ACC112 (cell line): ENCODE measurements around the gene FADS2.

Experiments used
- H2AFZ ChIP-seq: fragments of 200-600 bp; sonication (generic); one replicate; pipeline ENCODE4 v1.6.0; 2017; ENCODE audit warnings: antibody characterized with exemption, low read length; ENCODE audit not compliant: unreplicated experiment
- H3K27ac ChIP-seq: fragments of 200-600 bp; sonication (generic); 2 replicates; pipeline ENCODE4 v1.5.1; 2014; ENCODE audit warnings: low read depth, mild to moderate bottlenecking, antibody characterized with exemption, low read length, moderate library complexity
- H3K27me3 ChIP-seq: fragments of 200-600 bp; sonication (generic); 2 replicates; pipeline ENCODE4 v1.6.1; 2014; ENCODE audit warnings: mild to moderate bottlenecking, antibody characterized with exemption, low read length, moderate library complexity, mixed read lengths; ENCODE audit not compliant: insufficient read depth
- H3K36me3 ChIP-seq: fragments of 200-600 bp; sonication (generic); 2 replicates; pipeline ENCODE4 v1.6.1; 2016; ENCODE audit warnings: mild to moderate bottlenecking, antibody characterized with exemption, low read length, moderate library complexity, mixed read lengths; ENCODE audit not compliant: insufficient read depth
- H3K4me1 ChIP-seq: fragments of 200-600 bp; sonication (generic); one replicate; pipeline ENCODE4 v1.6.1; 2016; ENCODE audit warnings: low read length, mixed read lengths; ENCODE audit not compliant: insufficient read depth, unreplicated experiment, control insufficient read depth
- H3K4me3 ChIP-seq: fragments of 200-600 bp; sonication (generic); 2 replicates; pipeline ENCODE4 v1.5.1; 2014; ENCODE audit warnings: mild to moderate bottlenecking, low read depth, low read length
- H3K79me2 ChIP-seq: fragments of 200-600 bp; sonication (generic); one replicate; pipeline ENCODE4 v1.6.0; 2016; ENCODE audit warnings: low read length; ENCODE audit not compliant: control insufficient read depth, unreplicated experiment, insufficient read depth

Gene FADS2

GRCh38 chr11:61811831-61812230 is 16.3 kb upstream of the FADS2 start:
- peaks cover 10% of the 10 kb centered on the region for H3K79me2 ChIP-seq
- H3K36me3 ChIP-seq = peaks cover 50% of the 10 kb centered on the region
- H3K4me3 ChIP-seq = no peak overlapping the region
- H3K4me1 ChIP-seq = no peaks in the 10 kb centered on the region
- no peak overlapping the region for H2AFZ ChIP-seq
- H3K27me3 ChIP-seq = no peaks in the 10 kb centered on the region
- H3K27ac ChIP-seq = no peak overlapping the region

GRCh38 chr11:61812736-61813411 is 15.2 kb upstream of the FADS2 start:
- peaks cover 45% of the 10 kb centered on the region for H3K36me3 ChIP-seq
- no peak overlapping the region for H3K27ac ChIP-seq
- H3K79me2 ChIP-seq = peaks cover 12% of the 10 kb centered on the region
- H2AFZ ChIP-seq = no peak overlapping the region
- H3K4me1 ChIP-seq = peaks cover 6% of the 10 kb centered on the region
- H3K27me3 ChIP-seq = no peaks in the 10 kb centered on the region
- no peak overlapping the region for H3K4me3 ChIP-seq

GRCh38 chr11:61814247-61814957 is 13.7 kb upstream of the FADS2 start:
- H3K4me3 ChIP-seq = peak overlapping the region; percentile 89
- H3K79me2 ChIP-seq = peaks cover 12% of the 10 kb centered on the region
- peak overlapping the region; percentile 91 for H2AFZ ChIP-seq
- H3K27ac ChIP-seq = peak overlapping the region; percentile 70
- peaks cover 13% of the 10 kb centered on the region for H3K4me1 ChIP-seq
- no peaks in the 10 kb centered on the region for H3K27me3 ChIP-seq
- peaks cover 39% of the 10 kb centered on the region for H3K36me3 ChIP-seq

- Histone ChIP-seq H3K79me2 (peaks cover 12% of the 10 kb centered on the region), H2AFZ (peak overlapping the region; percentile 91)
These were observed 12.9 kb upstream of the FADS2 start for GRCh38 chr11:61814958-61815789.

GRCh38 chr11:61815790-61816735 is 12.0 kb upstream of the FADS2 start:
- Histone ChIP-seq H3K4me1 (peaks cover 27% of the 10 kb centered on the region), H3K79me2 (peaks cover 12% of the 10 kb centered on the region), H3K4me3 (peak overlapping the region; percentile 89), H3K27me3 (no peaks in the 10 kb centered on the region), H3K36me3 (0 out of 2 replicates have a peak, but pooled peaks cover 25% of the 10 kb centered on the region), H3K27ac (peak overlapping the region; percentile 77), H2AFZ (no peak overlapping the region)

More at GRCh38 chr11:61814958-61815789, 12.9 kb upstream of the FADS2 start:
- Histone ChIP-seq H3K4me1 (peaks cover 19% of the 10 kb centered on the region), H3K27me3 (no peaks in the 10 kb centered on the region), H3K27ac (peak overlapping the region; percentile 77), H3K36me3 (peaks cover 31% of the 10 kb centered on the region; the same call in 1 of the 2 replicates), H3K4me3 (peak overlapping the region; percentile 89)

GRCh38 chr11:61816736-61817455 is 11.2 kb upstream of the FADS2 start, which contains the start of gene FADS1:
Gene FADS1 (minus strand): TSS chr11:61817003. CDS start chr11:61816929, 74 bp downstream.
- Histone ChIP-seq H3K4me3 (peak within 1 kb of the TSS; percentile 89), H2AFZ (peak within 1 kb of the TSS; percentile 85), H3K79me2 (peaks cover 12% of the 10 kb centered on the region), H3K36me3 (0 out of 2 replicates have a peak, but pooled peaks cover 21% of the 10 kb centered on the region), H3K27ac (peak within 1 kb of the TSS; percentile 77), H3K27me3 (no peaks in the 10 kb centered on the region), H3K4me1 (peaks cover 32% of the 10 kb centered on the region)

- H3K27me3 ChIP-seq = no peaks in the 10 kb centered on the region
These were observed 10.5 kb upstream of the FADS2 start for GRCh38 chr11:61817471-61818202.

GRCh38 chr11:61820174-61820573 is 7.9 kb upstream of the FADS2 start:
- Histone ChIP-seq H3K4me1 (peaks cover 32% of the 10 kb centered on the region), H3K36me3 (no peaks in the 10 kb centered on the region), H3K27me3 (no peaks in the 10 kb centered on the region), H3K79me2 (peaks cover 6% of the 10 kb centered on the region), H3K27ac (peak overlapping the region; percentile 54), H2AFZ (no peak overlapping the region), H3K4me3 (no peak overlapping the region)

More at GRCh38 chr11:61817471-61818202, 10.5 kb upstream of the FADS2 start:
- peak overlapping the region; percentile 85 for H2AFZ ChIP-seq
- H3K4me3 ChIP-seq = peak overlapping the region; percentile 89
- 0 out of 2 replicates have a peak, but pooled peaks cover 16% of the 10 kb centered on the region for H3K36me3 ChIP-seq
- peaks cover 32% of the 10 kb centered on the region for H3K4me1 ChIP-seq
- H3K79me2 ChIP-seq = peaks cover 12% of the 10 kb centered on the region
- H3K27ac ChIP-seq = peak overlapping the region; percentile 65
